K562 (cell line): ENCODE results near the gene AREL1. TPM values are rescaled to one million over a fixed set of nuclear protein-coding genes. Genes with fewer than 3 reads are reported as not detected.

ENCODE experiments used
- ATAC-seq: fragments of 200-7000 bp; cut with Tn5 transposase; 3 replicates; pipeline ENCODE4 v1.9.1; 2020; ENCODE audit warnings: moderate library complexity
- BruUV-seq: library from RNA; stranded (reverse); fragments of 400-500 nt; replicated peaks from 2 replicates; lab custom pipeline; 2021; lab: Mats Ljungman, UMichigan
- CTCF ChIA-PET: fragments of 300-600 bp; formaldehyde crosslinking; extraction: SDS; loops from one replicate; lab custom pipeline; 2021; ENCODE audit warnings: low intra/inter-chr PET ratio; lab: Yijun Ruan, JAX
- POLR2A ChIA-PET: fragments of 300-600, 350-650 bp; sonication (Branson Sonifier 250); formaldehyde crosslinking; extraction: SDS; loops from one replicate; lab custom pipeline; 2021; ENCODE audit warnings: antibody characterized with exemption, inconsistent platforms; lab: Yijun Ruan, JAX
- DNase-seq, 4 experiments: peaks; one replicate each; pipeline versions ENCODE4 v3.0.0 to v3.0.0-alpha.2; 2011 to 2018; ENCODE audit warnings: low spot score in 3 of 4, mixed read lengths in 3 of 4; ENCODE audit errors: extremely low read depth in 1 of 4
- FAIRE-seq: peaks from 2 replicates; lab custom pipeline; 2011; peaks lifted over from hg19 to GRCh38; lab: Jason Lieb, UNC
- H2AFZ ChIP-seq: 2 replicates; pipeline ENCODE4 v1.6.0; 2011; ENCODE audit warnings: low read depth, low read length, control low read depth, inconsistent platforms
- H3K27ac ChIP-seq: fragments of 200-600 bp; 3 replicates; pipeline ENCODE4 v1.8.0; 2011; ENCODE audit warnings: low read depth, mild to moderate bottlenecking, control low read depth, inconsistent platforms, low read length, moderate library complexity, mixed read lengths; ENCODE audit errors: extremely low read depth
- H3K27me3 ChIP-seq, 2 experiments: fragments of 300-600 bp in 1 of 2; 2 replicates in 1 of 2; 3 replicates in 1 of 2; pipeline versions ENCODE4 v1.6.0 to v1.8.0; 2011; ENCODE audit warnings: inconsistent platforms in 2 of 2, low read length in 2 of 2, mild to moderate bottlenecking in 1 of 2, mixed read lengths in 1 of 2, moderate library complexity in 1 of 2; ENCODE audit not compliant: control insufficient read depth in 2 of 2, insufficient read depth in 2 of 2
- H3K36me3 ChIP-seq: fragments of 300-600 bp; 3 replicates; pipeline ENCODE4 v1.8.0; 2011; ENCODE audit warnings: mild to moderate bottlenecking, low read length, inconsistent platforms; ENCODE audit not compliant: control insufficient read depth, insufficient read depth
- H3K4me1 ChIP-seq, 2 experiments: fragments of 200-600 bp in 1 of 2; replicated peaks in 1 of 2; 2 replicates in 1 of 2; 3 replicates in 1 of 2; pipeline versions ENCODE4 v1.5.1 to v1.8.0; 2011; ENCODE audit warnings: inconsistent platforms in 2 of 2, low read length in 2 of 2, mild to moderate bottlenecking in 1 of 2, mixed read lengths in 1 of 2, moderate library complexity in 1 of 2; ENCODE audit not compliant: control insufficient read depth in 2 of 2, insufficient read depth in 2 of 2
- H3K4me2 ChIP-seq: 2 replicates; pipeline ENCODE4 v1.6.1; 2011; ENCODE audit warnings: low read length, control low read depth, inconsistent platforms, mixed read lengths; ENCODE audit not compliant: insufficient read depth
- H3K4me3 ChIP-seq: fragments of 200-600 bp; sonication (generic), shearing (Covaris generic); 2 replicates; pipeline ENCODE4 v1.5.1; 2016; ENCODE audit warnings: control low read depth, inconsistent platforms
- H3K79me2 ChIP-seq: fragments of 200-600 bp; 3 replicates; pipeline ENCODE4 v1.8.0; 2011; ENCODE audit warnings: low read length, inconsistent platforms; ENCODE audit not compliant: control insufficient read depth, insufficient read depth
- H3K9ac ChIP-seq, 2 experiments: 2 replicates each; pipeline versions ENCODE4 v1.6.0 to v1.6.1; 2011; ENCODE audit warnings: low read depth in 2 of 2, low read length in 2 of 2, control low read depth in 1 of 2, inconsistent platforms in 1 of 2, mild to moderate bottlenecking in 1 of 2, mixed read lengths in 1 of 2; ENCODE audit not compliant: insufficient read depth in 1 of 2
- H3K9me1 ChIP-seq: one replicate; pipeline ENCODE4 v1.6.0; 2011; ENCODE audit warnings: inconsistent platforms, mild to moderate bottlenecking, low read length, moderate library complexity; ENCODE audit not compliant: control insufficient read depth, insufficient read depth
- H3K9me3 ChIP-seq: replicated peaks from 2 replicates; pipeline ENCODE4 v1.5.1; 2011; ENCODE audit warnings: low read depth, low read length, inconsistent platforms; ENCODE audit not compliant: control insufficient read depth, insufficient read depth
- H4K20me1 ChIP-seq: replicated peaks from 2 replicates; pipeline ENCODE4 v1.6.1; 2011; ENCODE audit warnings: low read length, inconsistent platforms, mixed read lengths; ENCODE audit not compliant: control insufficient read depth, insufficient read depth
- EHMT2 ChIP-seq: fragments of 450-650 bp; IDR thresholded peaks from 2 replicates; pipeline ENCODE4 v1.6.1; 2018; ENCODE audit warnings: antibody characterized with exemption
- FOXP1 ChIP-seq: sonication (generic); formaldehyde crosslinking; IDR thresholded peaks from 2 replicates; pipeline ENCODE4 v1.8.0; 2022; ENCODE audit warnings: mild to moderate bottlenecking, missing genetic modification reagents
- HMG20B ChIP-seq: fragments of 250-450 bp; sonication (Bioruptor Pico); IDR thresholded peaks from 2 replicates; pipeline ENCODE4 v1.5.0; 2021; ENCODE audit warnings: mild to moderate bottlenecking
- KDM2B ChIP-seq: fragments of 250-450 bp; sonication (Bioruptor Pico); IDR thresholded peaks from 2 replicates; pipeline ENCODE4 v1.8.0; 2021; ENCODE audit warnings: mild to moderate bottlenecking, moderate library complexity
- NR2C1 ChIP-seq, 2 experiments: fragments of 450-650 bp; IDR thresholded peaks; 2 replicates each; pipeline ENCODE4 v1.6.1; 2017; ENCODE audit warnings: mild to moderate bottlenecking in 2 of 2, antibody characterized with exemption in 1 of 2, inconsistent platforms in 1 of 2, missing compliant biosample characterization in 1 of 2, missing genetic modification characterization in 1 of 2
- PTBP1 ChIP-seq: fragments of 200-400 bp; formaldehyde crosslinking; IDR thresholded peaks from 2 replicates; pipeline ENCODE4 v1.6.1; 2017; ENCODE audit warnings: low read depth, low read length
- RB1 ChIP-seq: fragments of 450-650 bp; IDR thresholded peaks from 2 replicates; pipeline ENCODE4 v1.6.1; 2017; ENCODE audit warnings: low read depth, mild to moderate bottlenecking
- TAL1 ChIP-seq: fragments of 450-650 bp; IDR thresholded peaks from 2 replicates; pipeline ENCODE4 v1.6.1; 2016; ENCODE audit warnings: mild to moderate bottlenecking
- TRIM28 ChIP-seq: fragments of 450-650 bp; IDR thresholded peaks from 2 replicates; pipeline ENCODE4 v1.6.1; 2017
- ZNF24 ChIP-seq: fragments of 450-650 bp; IDR thresholded peaks from 2 replicates; pipeline ENCODE4 v1.6.1; 2016
- ZNF586 ChIP-seq: fragments of 450-650 bp; formaldehyde crosslinking; conservative IDR thresholded peaks from 2 replicates; pipeline ENCODE4 v1.4.0; 2020; ENCODE audit warnings: mild to moderate bottlenecking, moderate library complexity
- WGBS: fragments of 100-300 bp; shearing (Covaris generic); methylation state at CpG from one replicate; pipeline ENCODE4 v1.1.6; 2016; ENCODE audit warnings: low coverage, mixed read lengths; ENCODE audit not compliant: insufficient coverage; ENCODE audit errors: missing lambda C conversion rate; 5-methylcytosine and 5-hydroxymethylcytosine counted together
- in situ Hi-C: fragments of 300-500 bp; cut with MboI; formaldehyde crosslinking; loops from 4 replicates; pipeline ENCODE4 v1.15.0; 2018; ENCODE audit warnings: inconsistent platforms, mixed read lengths
- intact Hi-C: fragments of 100-400 bp; cut with micrococcal nuclease; formaldehyde crosslinking; loops from 2 replicates; pipeline ENCODE4 v1.14.2; 2022
- polyA plus RNA-seq, 8 experiments: library from polyadenylated mRNA; depleted of rRNA in 4 of 8; stranded (reverse) in 5 of 8; unstranded in 3 of 8; fragments of >200 nt; fragmentation: Nextera tagmentation in 2 of 8; fragmentation: Illumina TruSeq in 1 of 8; extraction: Ambion mirVana in 2 of 8; extraction: Trizol in 1 of 8; gene quantifications; 2 replicates each; pipeline versions ENCODE4 v1.2.1 to v1.2.3, GENCODE V29; 2011 to 2014; ENCODE audit warnings: inconsistent platforms in 1 of 8, missing spikeins in 1 of 8
- total RNA-seq, 7 experiments: library from RNA; depleted of rRNA in 6 of 7; stranded (reverse); fragments of >200 nt in 6 of 7; fragmentation: Illumina TruSeq in 2 of 7; extraction: Trizol in 2 of 7; gene quantifications; 2 replicates each; pipeline versions ENCODE4 v1.2.1 to v1.2.3, GENCODE V29; 2011 to 2021; ENCODE audit warnings: low replicate concordance in 1 of 7
- TF ChIP-seq, protein P1 (sequence below): IDR thresholded peaks from 3 replicates; pipeline ENCODE4 v1.6.1; 2011; ENCODE audit warnings: borderline replicate concordance, mild to moderate bottlenecking, moderate library complexity; ENCODE audit not compliant: insufficient read length; ENCODE audit errors: extremely low read depth
- TF ChIP-seq, protein P2 (sequence below), 2 experiments: fragments of 450-650 bp; formaldehyde crosslinking in 1 of 2; IDR thresholded peaks; 2 replicates each; pipeline versions ENCODE4 v1.4.0 to v1.6.1; 2014 to 2020; ENCODE audit warnings: mild to moderate bottlenecking in 2 of 2, borderline replicate concordance in 1 of 2, low read depth in 1 of 2

AREL1 gene
- total and polyA plus RNA-seq, 9 of the 15 experiments (the other 6 are each of a cell fraction or from before 2014, with no cell fraction given) = 6.0 to 24.8 (median 16.6) TPM

DNA sequence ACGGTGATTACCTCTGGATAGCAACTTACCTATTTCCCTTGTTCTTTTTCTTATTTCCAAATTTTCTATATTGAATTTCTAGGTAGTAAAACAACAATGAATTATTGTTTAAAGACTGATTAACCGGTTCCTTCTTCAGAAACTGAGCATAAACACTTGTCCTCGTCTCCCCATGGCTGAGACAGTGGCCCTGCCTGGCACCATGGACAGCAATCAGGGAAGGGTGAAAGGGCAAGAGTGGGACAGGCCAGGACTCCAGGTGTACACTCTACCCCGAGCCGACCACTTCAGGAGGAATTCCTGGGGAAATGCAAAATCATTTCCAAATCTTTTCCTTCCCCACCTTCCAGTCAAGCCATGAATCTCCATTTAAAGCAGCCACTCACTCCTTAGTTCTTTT is 52.0 kb downstream of the AREL1 start:
- Histone ChIP-seq H3K4me3 (no peak overlapping the region), H3K9me1 (peaks cover 3% of the 10 kb centered on the region), H3K27ac (0 out of 3 replicates have a peak overlapping the region, but pooled peaks have one; percentile 46), H3K79me2 (no peaks in the 10 kb centered on the region), H3K36me3 (peaks cover 46% of the 10 kb centered on the region; the same call in 2 of the 3 replicates), H4K20me1 (no peaks in the 10 kb centered on the region), H3K27me3 (no peaks in the 10 kb centered on the region), H2AFZ (no peak overlapping the region), H3K9ac (no peak overlapping the region), H3K4me1 (peaks cover 0 to 12% of the 10 kb centered on the region in 2 experiments; a peak in 2 of 5 replicates), H3K9me3 (no peaks in the 10 kb centered on the region), H3K4me2 (no peak overlapping the region)
- CTCF ChIA-PET = no interaction called here
- no peak for FAIRE-seq
- 60% methylated on average over 5 of the region's 5 CpGs for WGBS
- in situ Hi-C loops = no loop called here
- POLR2A ChIA-PET = no interaction called here
- ATAC-seq = peak; percentile 47; the same call in 1 of the 3 replicates
- peak in 2 of 4 experiments; percentile 8 to 16 for DNase-seq
- intact Hi-C loops = no loop called here
- BruUV-seq = no TSS peak
- TF ChIP-seq ZNF24 (no peak), HMG20B (CRISPR knock-in tag) (no peak), ZNF586 (CRISPR knock-in tag) (no peak), FOXP1 (CRISPR knock-in tag) (no peak), PTBP1 (no peak), RB1 (no peak), EHMT2 (peak; percentile 67; the same call in 1 of the 2 replicates), NR2C1 (IDR thresholded peaks at IDR 0.05) (peak; percentile 70), NR2C1 (tag; IDR thresholded peaks at IDR 0.05) (peak; percentile 52), TAL1 (no peak), TRIM28 (no peak), KDM2B (CRISPR knock-in tag) (no peak)
- TF ChIP-seq, protein P1, sequence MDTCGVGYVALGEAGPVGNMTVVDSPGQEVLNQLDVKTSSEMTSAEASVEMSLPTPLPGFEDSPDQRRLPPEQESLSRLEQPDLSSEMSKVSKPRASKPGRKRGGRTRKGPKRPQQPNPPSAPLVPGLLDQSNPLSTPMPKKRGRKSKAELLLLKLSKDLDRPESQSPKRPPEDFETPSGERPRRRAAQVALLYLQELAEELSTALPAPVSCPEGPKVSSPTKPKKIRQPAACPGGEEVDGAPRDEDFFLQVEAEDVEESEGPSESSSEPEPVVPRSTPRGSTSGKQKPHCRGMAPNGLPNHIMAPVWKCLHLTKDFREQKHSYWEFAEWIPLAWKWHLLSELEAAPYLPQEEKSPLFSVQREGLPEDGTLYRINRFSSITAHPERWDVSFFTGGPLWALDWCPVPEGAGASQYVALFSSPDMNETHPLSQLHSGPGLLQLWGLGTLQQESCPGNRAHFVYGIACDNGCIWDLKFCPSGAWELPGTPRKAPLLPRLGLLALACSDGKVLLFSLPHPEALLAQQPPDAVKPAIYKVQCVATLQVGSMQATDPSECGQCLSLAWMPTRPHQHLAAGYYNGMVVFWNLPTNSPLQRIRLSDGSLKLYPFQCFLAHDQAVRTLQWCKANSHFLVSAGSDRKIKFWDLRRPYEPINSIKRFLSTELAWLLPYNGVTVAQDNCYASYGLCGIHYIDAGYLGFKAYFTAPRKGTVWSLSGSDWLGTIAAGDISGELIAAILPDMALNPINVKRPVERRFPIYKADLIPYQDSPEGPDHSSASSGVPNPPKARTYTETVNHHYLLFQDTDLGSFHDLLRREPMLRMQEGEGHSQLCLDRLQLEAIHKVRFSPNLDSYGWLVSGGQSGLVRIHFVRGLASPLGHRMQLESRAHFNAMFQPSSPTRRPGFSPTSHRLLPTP = no peak
- TF ChIP-seq, protein P2, sequence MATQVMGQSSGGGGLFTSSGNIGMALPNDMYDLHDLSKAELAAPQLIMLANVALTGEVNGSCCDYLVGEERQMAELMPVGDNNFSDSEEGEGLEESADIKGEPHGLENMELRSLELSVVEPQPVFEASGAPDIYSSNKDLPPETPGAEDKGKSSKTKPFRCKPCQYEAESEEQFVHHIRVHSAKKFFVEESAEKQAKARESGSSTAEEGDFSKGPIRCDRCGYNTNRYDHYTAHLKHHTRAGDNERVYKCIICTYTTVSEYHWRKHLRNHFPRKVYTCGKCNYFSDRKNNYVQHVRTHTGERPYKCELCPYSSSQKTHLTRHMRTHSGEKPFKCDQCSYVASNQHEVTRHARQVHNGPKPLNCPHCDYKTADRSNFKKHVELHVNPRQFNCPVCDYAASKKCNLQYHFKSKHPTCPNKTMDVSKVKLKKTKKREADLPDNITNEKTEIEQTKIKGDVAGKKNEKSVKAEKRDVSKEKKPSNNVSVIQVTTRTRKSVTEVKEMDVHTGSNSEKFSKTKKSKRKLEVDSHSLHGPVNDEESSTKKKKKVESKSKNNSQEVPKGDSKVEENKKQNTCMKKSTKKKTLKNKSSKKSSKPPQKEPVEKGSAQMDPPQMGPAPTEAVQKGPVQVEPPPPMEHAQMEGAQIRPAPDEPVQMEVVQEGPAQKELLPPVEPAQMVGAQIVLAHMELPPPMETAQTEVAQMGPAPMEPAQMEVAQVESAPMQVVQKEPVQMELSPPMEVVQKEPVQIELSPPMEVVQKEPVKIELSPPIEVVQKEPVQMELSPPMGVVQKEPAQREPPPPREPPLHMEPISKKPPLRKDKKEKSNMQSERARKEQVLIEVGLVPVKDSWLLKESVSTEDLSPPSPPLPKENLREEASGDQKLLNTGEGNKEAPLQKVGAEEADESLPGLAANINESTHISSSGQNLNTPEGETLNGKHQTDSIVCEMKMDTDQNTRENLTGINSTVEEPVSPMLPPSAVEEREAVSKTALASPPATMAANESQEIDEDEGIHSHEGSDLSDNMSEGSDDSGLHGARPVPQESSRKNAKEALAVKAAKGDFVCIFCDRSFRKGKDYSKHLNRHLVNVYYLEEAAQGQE (IDR thresholded peaks at IDR 0.05; ENCODE audit: borderline replicate concordance) = peak; percentile 89
- TF ChIP-seq, protein P2 (CRISPR knock-in tag; IDR thresholded peaks at IDR 0.05; ENCODE audit: low read depth) = no peak
